ENCODE data around the gene RTN4RL2.

RTN4RL2 gene

GRCh38 chr11:57459164-57460021 lies 935 bp upstream of the RTN4RL2 start:
- H4K20me1 ChIP-seq (ENCODE audit: insufficient read depth), result no peaks in the 10 kb centered on the region
- no peaks in the 10 kb centered on the region for H3K79me2 ChIP-seq (ENCODE audit: insufficient read depth, low read depth)
- peak overlapping the region; percentile 52; the same call in 1 of the 2 replicates for H2AFZ ChIP-seq (ENCODE audit: low read depth)
- H3K4me3 ChIP-seq (IDR thresholded peaks at IDR 0.05; ENCODE audit: insufficient read depth, low read depth, low read length), result no peak overlapping the region
- TF ChIP-seq, protein P1, sequence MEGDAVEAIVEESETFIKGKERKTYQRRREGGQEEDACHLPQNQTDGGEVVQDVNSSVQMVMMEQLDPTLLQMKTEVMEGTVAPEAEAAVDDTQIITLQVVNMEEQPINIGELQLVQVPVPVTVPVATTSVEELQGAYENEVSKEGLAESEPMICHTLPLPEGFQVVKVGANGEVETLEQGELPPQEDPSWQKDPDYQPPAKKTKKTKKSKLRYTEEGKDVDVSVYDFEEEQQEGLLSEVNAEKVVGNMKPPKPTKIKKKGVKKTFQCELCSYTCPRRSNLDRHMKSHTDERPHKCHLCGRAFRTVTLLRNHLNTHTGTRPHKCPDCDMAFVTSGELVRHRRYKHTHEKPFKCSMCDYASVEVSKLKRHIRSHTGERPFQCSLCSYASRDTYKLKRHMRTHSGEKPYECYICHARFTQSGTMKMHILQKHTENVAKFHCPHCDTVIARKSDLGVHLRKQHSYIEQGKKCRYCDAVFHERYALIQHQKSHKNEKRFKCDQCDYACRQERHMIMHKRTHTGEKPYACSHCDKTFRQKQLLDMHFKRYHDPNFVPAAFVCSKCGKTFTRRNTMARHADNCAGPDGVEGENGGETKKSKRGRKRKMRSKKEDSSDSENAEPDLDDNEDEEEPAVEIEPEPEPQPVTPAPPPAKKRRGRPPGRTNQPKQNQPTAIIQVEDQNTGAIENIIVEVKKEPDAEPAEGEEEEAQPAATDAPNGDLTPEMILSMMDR (conservative IDR thresholded peaks at IDR 0.05; ENCODE audit: low read depth, low read length), result no peak
- H3K27me3 ChIP-seq (ENCODE audit: insufficient read depth, low read depth), result peaks cover 19% of the 10 kb centered on the region
- H3K36me3 ChIP-seq (ENCODE audit: insufficient read depth), result no peaks in the 10 kb centered on the region
- no peak overlapping the region; the same call in 1 of the 2 replicates for H3K9ac ChIP-seq
- peaks cover 16% of the 10 kb centered on the region for H3K4me1 ChIP-seq (ENCODE audit: low read depth, poor library complexity, severe bottlenecking)
- H3K4me2 ChIP-seq, result peak overlapping the region; percentile 85
- H3K27ac ChIP-seq, result no peak overlapping the region

- peak overlapping the region; percentile 66 for H2AFZ ChIP-seq (ENCODE audit: low read depth)
- peak overlapping the region; percentile 68; the same call in 1 of the 2 replicates for H3K9ac ChIP-seq
- TF ChIP-seq, protein P1 (conservative IDR thresholded peaks at IDR 0.05; ENCODE audit: low read depth, low read length), result no peak
- peaks cover 16% of the 10 kb centered on the region for H3K4me1 ChIP-seq (ENCODE audit: low read depth, poor library complexity, severe bottlenecking)
- peak overlapping the region; percentile 57 for H3K4me2 ChIP-seq
- H3K27ac ChIP-seq, result no peak overlapping the region
- no peaks in the 10 kb centered on the region for H4K20me1 ChIP-seq (ENCODE audit: insufficient read depth)
- peaks cover 19% of the 10 kb centered on the region for H3K27me3 ChIP-seq (ENCODE audit: insufficient read depth, low read depth)
- H3K36me3 ChIP-seq (ENCODE audit: insufficient read depth), result no peaks in the 10 kb centered on the region
- no peak overlapping the region for H3K4me3 ChIP-seq (IDR thresholded peaks at IDR 0.05; ENCODE audit: insufficient read depth, low read depth, low read length)
- H3K79me2 ChIP-seq (ENCODE audit: insufficient read depth, low read depth), result no peaks in the 10 kb centered on the region
Measured at GRCh38 chr11:57460758-57461749, 726 bp downstream of the RTN4RL2 start.

DNA sequence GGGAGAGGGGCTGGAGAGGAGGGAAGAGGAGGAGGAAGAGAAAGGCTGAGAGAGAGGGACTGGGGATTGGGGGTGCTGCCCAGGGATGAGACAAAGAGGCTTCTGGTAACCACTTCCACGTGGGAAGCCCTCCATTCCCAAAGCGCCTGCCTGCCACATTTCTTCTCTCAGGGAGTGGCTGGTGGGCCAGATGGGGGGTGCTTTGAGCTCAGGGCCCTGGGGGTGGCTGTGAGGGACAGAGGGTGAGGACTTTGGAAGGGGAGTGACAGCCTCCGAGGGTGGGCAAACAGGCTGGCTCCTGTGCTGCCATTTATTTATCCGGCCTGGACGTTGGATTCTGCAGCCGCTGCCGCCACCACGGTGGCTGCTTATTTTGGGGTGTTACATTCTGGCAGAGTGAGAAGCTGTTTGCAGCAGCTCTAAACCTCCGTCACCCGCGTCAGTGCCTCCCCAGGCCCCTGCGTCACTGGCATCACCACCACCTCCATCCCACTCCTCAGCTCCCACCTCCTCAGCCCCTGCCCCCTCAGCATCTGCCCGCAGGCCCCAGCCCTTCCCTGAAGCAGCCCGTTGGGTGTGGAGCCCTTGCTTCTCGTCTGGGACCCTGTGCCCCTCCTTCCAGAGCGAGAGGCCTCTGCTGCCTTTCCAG lies 1.6 kb downstream of the RTN4RL2 start:
- TF ChIP-seq, protein P1 (conservative IDR thresholded peaks at IDR 0.05; ENCODE audit: low read depth, low read length), result no peak
- Histone ChIP-seq H3K79me2 (ENCODE audit: insufficient read depth, low read depth) (no peaks in the 10 kb centered on the region), H3K4me1 (ENCODE audit: low read depth, poor library complexity, severe bottlenecking) (peaks cover 16% of the 10 kb centered on the region), H3K27me3 (ENCODE audit: insufficient read depth, low read depth) (peaks cover 19% of the 10 kb centered on the region), H3K4me3 (IDR thresholded peaks at IDR 0.05; ENCODE audit: insufficient read depth, low read depth, low read length) (no peak overlapping the region), H3K36me3 (ENCODE audit: insufficient read depth) (no peaks in the 10 kb centered on the region), H3K9ac (no peak overlapping the region), H3K4me2 (no peak overlapping the region), H2AFZ (ENCODE audit: low read depth) (no peak overlapping the region), H3K27ac (no peak overlapping the region), H4K20me1 (ENCODE audit: insufficient read depth) (no peaks in the 10 kb centered on the region)

GRCh38 chr11:57462597-57462996 lies 2.3 kb downstream of the RTN4RL2 start:
- H3K4me2 ChIP-seq, result no peak overlapping the region

More at GRCh38 chr11:57462597-57462996, 2.3 kb downstream of the RTN4RL2 start:
- no peak overlapping the region for H3K9ac ChIP-seq
- no peak overlapping the region for H3K27ac ChIP-seq
- H4K20me1 ChIP-seq (ENCODE audit: insufficient read depth), result no peaks in the 10 kb centered on the region
- no peaks in the 10 kb centered on the region for H3K36me3 ChIP-seq (ENCODE audit: insufficient read depth)
- no peak overlapping the region for H3K4me3 ChIP-seq (IDR thresholded peaks at IDR 0.05; ENCODE audit: insufficient read depth, low read depth, low read length)
- H3K27me3 ChIP-seq (ENCODE audit: insufficient read depth, low read depth), result peaks cover 19% of the 10 kb centered on the region
- no peaks in the 10 kb centered on the region for H3K79me2 ChIP-seq (ENCODE audit: insufficient read depth, low read depth)
- no peak overlapping the region for H2AFZ ChIP-seq (ENCODE audit: low read depth)
- peaks cover 14% of the 10 kb centered on the region for H3K4me1 ChIP-seq (ENCODE audit: low read depth, poor library complexity, severe bottlenecking)
- TF ChIP-seq, protein P1 (conservative IDR thresholded peaks at IDR 0.05; ENCODE audit: low read depth, low read length), result no peak

Measured in KMS-11 (cell line).